ENCODE data around the gene INTU. TPM values are rescaled to one million over a fixed set of nuclear protein-coding genes. Genes with fewer than 3 reads are reported as not detected.
A peak's percentile ranks its signal among the peaks of the same experiment; 100 is the strongest.

Gene INTU
- polyA plus RNA-seq, 3 donors = 0.17 to 0.26 TPM; not detected in 1

- H3K36me3 ChIP-seq (replicated peaks in 1 of 2; ENCODE audit: control insufficient read depth in 1 of 2, insufficient read depth in 2 of 2, low read length in 2 of 2) = no peaks in the 10 kb centered on the region
- no peaks in the 10 kb centered on the region for H4K20me1 ChIP-seq (ENCODE audit: insufficient read depth, low read length)
- H3K27ac ChIP-seq (ENCODE audit: low read depth in 1 of 2, low read length in 2 of 2) = no peak overlapping the region
- no CpG with 5 or more reads among the region's 3 CpGs for WGBS (ENCODE audit: insufficient coverage)
- no peak overlapping the region for H3K27ac Mint-ChIP-seq
- H2AFZ ChIP-seq (ENCODE audit: insufficient read depth, low read depth, low read length, poor library complexity, severe bottlenecking) = no peak overlapping the region
- DNase-seq = no peak
- no peak overlapping the region for H3K4me3 Mint-ChIP-seq
- peaks cover 0 to 2% (median 0%) of the 10 kb centered on the region in 3 donors for H3K27me3 Mint-ChIP-seq (ENCODE audit: low read depth in 3 of 3)
- no peak overlapping the region for H3K9ac ChIP-seq (ENCODE audit: insufficient read depth, low read length, poor library complexity, severe bottlenecking)
- H3K4me1 Mint-ChIP-seq = no peaks in the 10 kb centered on the region
- no peaks in the 10 kb centered on the region for H3K36me3 Mint-ChIP-seq
- no peak overlapping the region for H3K4me2 ChIP-seq (replicated peaks; ENCODE audit: extremely low read depth, low read length, poor library complexity, severe bottlenecking)
- H3K4me3 ChIP-seq (replicated peaks in 1 of 3; ENCODE audit: low read depth in 2 of 3, low read length in 3 of 3) = no peak overlapping the region
- H3K27me3 ChIP-seq (ENCODE audit: control insufficient read depth in 2 of 2, insufficient read depth in 2 of 2, low read length in 2 of 2) = no peaks in the 10 kb centered on the region
- no peaks in the 10 kb centered on the region for H3K79me2 ChIP-seq (ENCODE audit: insufficient read depth, low read length)
- no peak for TF ChIP-seq CTCF (IDR thresholded peaks at IDR 0.05)
- H3K4me1 ChIP-seq (ENCODE audit: control insufficient read depth in 1 of 2, insufficient read depth in 2 of 2, low read length in 2 of 2) = no peaks in the 10 kb centered on the region
- intact Hi-C loops (cut with micrococcal nuclease) = no loop called here
- H3K9me3 ChIP-seq (replicated peaks in 1 of 2; ENCODE audit: control insufficient read depth in 1 of 2, insufficient read depth in 1 of 2, low read length in 2 of 2) = no peaks in the 10 kb centered on the region
- no peaks in the 10 kb centered on the region for H3K9me3 Mint-ChIP-seq
These were observed 76.7 kb downstream of the INTU start for GRCh38 chr4:127709456-127709855.

DNA sequence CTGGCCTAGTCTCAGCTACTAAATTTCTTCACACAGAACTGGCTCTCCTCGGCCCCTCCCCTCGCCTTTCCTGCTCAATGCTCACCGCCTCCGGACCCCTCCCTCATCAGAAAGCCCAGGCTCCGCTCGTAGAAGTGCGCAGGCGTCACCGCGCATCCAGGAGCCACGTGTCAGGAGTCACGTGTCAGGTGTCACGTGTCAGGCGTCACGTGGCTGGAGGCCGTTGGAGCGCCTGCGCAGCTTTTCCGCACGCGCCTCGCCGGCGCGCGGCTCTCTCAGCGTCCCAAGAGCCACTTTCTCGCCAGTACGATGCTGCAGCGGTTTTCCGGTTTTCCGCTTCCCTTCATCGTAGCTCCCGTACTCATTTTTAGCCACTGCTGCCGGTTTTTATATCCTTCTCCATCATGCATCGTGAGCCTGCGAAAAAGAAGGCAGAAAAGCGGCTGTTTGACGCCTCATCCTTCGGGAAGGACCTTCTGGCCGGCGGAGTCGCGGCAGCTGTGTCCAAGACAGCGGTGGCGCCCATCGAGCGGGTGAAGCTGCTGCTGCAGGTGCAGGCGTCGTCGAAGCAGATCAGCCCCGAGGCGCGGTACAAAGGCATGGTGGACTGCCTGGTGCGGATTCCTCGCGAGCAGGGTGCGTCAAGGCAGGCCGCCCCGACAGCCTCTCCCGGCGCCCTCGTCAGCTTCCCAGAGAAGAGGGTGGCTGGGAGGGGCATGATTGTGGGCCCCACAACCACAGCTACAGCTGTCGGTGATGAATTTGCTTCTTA lies 97.6 kb downstream of the INTU start, which contains the start of gene SLC25A31:
Gene SLC25A31 (plus strand): TSS at position 259 of the 772 bp plus-strand sequence. CDS start 146 bp downstream, at position 405.
- no peaks in the 10 kb centered on the region for H3K36me3 Mint-ChIP-seq
- H3K9me3 Mint-ChIP-seq = peaks cover 0 to 6% (median 4%) of the 10 kb centered on the region in 7 donors
- Histone ChIP-seq H3K27ac (ENCODE audit: low read depth in 1 of 2, low read length in 2 of 2) (no peak within 1 kb of the TSS), H3K79me2 (ENCODE audit: insufficient read depth, low read length) (no peaks in the 10 kb centered on the region), H3K4me2 (replicated peaks; ENCODE audit: extremely low read depth, low read length, poor library complexity, severe bottlenecking) (no peak within 1 kb of the TSS), H3K9me3 (replicated peaks in 1 of 2; ENCODE audit: control insufficient read depth in 1 of 2, insufficient read depth in 1 of 2, low read length in 2 of 2) (no peaks in the 10 kb centered on the region), H3K4me1 (ENCODE audit: control insufficient read depth in 1 of 2, insufficient read depth in 2 of 2, low read length in 2 of 2) (no peaks in the 10 kb centered on the region), H2AFZ (ENCODE audit: insufficient read depth, low read depth, low read length, poor library complexity, severe bottlenecking) (no peak within 1 kb of the TSS), H3K36me3 (replicated peaks in 1 of 2; ENCODE audit: control insufficient read depth in 1 of 2, insufficient read depth in 2 of 2, low read length in 2 of 2) (no peaks in the 10 kb centered on the region), H3K9ac (ENCODE audit: insufficient read depth, low read length, poor library complexity, severe bottlenecking) (no peak within 1 kb of the TSS), H3K4me3 (replicated peaks in 1 of 3; ENCODE audit: low read depth in 2 of 3, low read length in 3 of 3) (no peak within 1 kb of the TSS), H3K27me3 (ENCODE audit: control insufficient read depth in 2 of 2, insufficient read depth in 2 of 2, low read length in 2 of 2) (no peaks in the 10 kb centered on the region), H4K20me1 (ENCODE audit: insufficient read depth, low read length) (no peaks in the 10 kb centered on the region)
- intact Hi-C loops (cut with micrococcal nuclease) = loop anchor here (5.0 kb wide), 1 partner anchor 128 kb away; no protein-coding TSS in a partner anchor
- DNase-seq = no peak
- H3K4me1 Mint-ChIP-seq = no peaks in the 10 kb centered on the region
- H3K27me3 Mint-ChIP-seq (ENCODE audit: low read depth in 3 of 3) = peaks cover 0 to 3% (median 2%) of the 10 kb centered on the region in 3 donors
- H3K27ac Mint-ChIP-seq = peak within 1 kb of the TSS in 1 of 7 donors; percentile 19
- H3K4me3 Mint-ChIP-seq = peak within 1 kb of the TSS in 1 of 2 donors; percentile 25
- TF ChIP-seq CTCF (IDR thresholded peaks at IDR 0.05) = no peak
- WGBS (ENCODE audit: insufficient coverage) = 94% methylated on average over 62 of the region's 64 CpGs
